GM23248 (cell line): ENCODE data around the gene NTMT1.

Experiments used
- EZH2 ChIP-seq: fragments of 200-600 bp; sonication (generic); IDR thresholded peaks from 2 replicates; pipeline ENCODE4 v1.6.1; 2018; ENCODE audit warnings: antibody characterized with exemption, mild to moderate bottlenecking; ENCODE audit not compliant: insufficient read depth, poor library complexity, severe bottlenecking
- EZH2phosphoT487 ChIP-seq: fragments of 200-600 bp; sonication (generic); IDR thresholded peaks from 2 replicates; pipeline ENCODE4 v1.6.1; 2018; ENCODE audit warnings: antibody characterized with exemption, moderate library complexity, mild to moderate bottlenecking, low read depth; ENCODE audit not compliant: insufficient read depth

- no peak for TF ChIP-seq EZH2
- TF ChIP-seq EZH2phosphoT487, result no peak
Measured at GRCh38 chr9:129671065-129671464, 45.1 kb downstream of the NTMT1 start.
